HepG2 (cell line): Measurements from ENCODE around the gene LMAN2. TPM values are rescaled to one million over a fixed set of nuclear protein-coding genes. Genes with fewer than 3 reads are reported as not detected.

Experiments used
- MYC ChIP-seq: sonication (generic); formaldehyde crosslinking; IDR thresholded peaks from 2 replicates; pipeline ENCODE4 v1.9.0; 2021; ENCODE audit warnings: missing genetic modification reagents, borderline replicate concordance
- SALL1 ChIP-seq: sonication (generic); formaldehyde crosslinking; IDR thresholded peaks from 2 replicates; pipeline ENCODE4 v1.8.0; 2022; ENCODE audit warnings: mild to moderate bottlenecking, missing genetic modification reagents
- SIX4 ChIP-seq: sonication (generic); formaldehyde crosslinking; IDR thresholded peaks from 2 replicates; pipeline ENCODE4 v1.4.0; 2020; ENCODE audit warnings: missing genetic modification reagents
- SRSF9 ChIP-seq: fragments of 200-400 bp; formaldehyde crosslinking; IDR thresholded peaks from 2 replicates; pipeline ENCODE4 v1.6.1; 2018; ENCODE audit warnings: borderline replicate concordance, mild to moderate bottlenecking, low read depth, low read length; ENCODE audit not compliant: insufficient read depth, poor library complexity, severe bottlenecking
- TBL1XR1 ChIP-seq: fragments of 150-350 bp; IDR thresholded peaks from 2 replicates; pipeline ENCODE4 v1.6.1; 2014; ENCODE audit warnings: borderline replicate concordance, low read length; ENCODE audit not compliant: partially characterized antibody
- TBP ChIP-seq: sonication (generic); formaldehyde crosslinking; IDR thresholded peaks from 2 replicates; pipeline ENCODE4 v1.5.0; 2020; ENCODE audit warnings: missing genetic modification reagents
- ZNF143 ChIP-seq: sonication (generic); formaldehyde crosslinking; IDR thresholded peaks from 2 replicates; pipeline ENCODE4 v1.4.0; 2020; ENCODE audit warnings: missing genetic modification reagents
- ZNF619 ChIP-seq: sonication (generic); formaldehyde crosslinking; IDR thresholded peaks from 2 replicates; pipeline ENCODE4 v1.4.0; 2020; ENCODE audit warnings: mild to moderate bottlenecking, missing genetic modification reagents
- polyA plus RNA-seq, 8 experiments: library from polyadenylated mRNA; depleted of rRNA in 3 of 8; stranded (reverse) in 7 of 8; unstranded in 1 of 8; fragments of >200 nt; fragmentation: Illumina TruSeq in 4 of 8; extraction: Trizol in 4 of 8; gene quantifications; 2 replicates each; pipeline versions ENCODE4 v1.2.1 to v1.2.3, GENCODE V29; 2011 to 2016; ENCODE audit warnings: low read depth in 4 of 8, missing spikeins in 1 of 8, mixed read lengths in 1 of 8; ENCODE audit not compliant: insufficient read depth in 1 of 8
- total RNA-seq, 5 experiments: library from RNA; depleted of rRNA; stranded (reverse); fragments of >200 nt; fragmentation: Illumina TruSeq; extraction: Trizol; gene quantifications; 2 replicates each; pipeline ENCODE4 v1.2.3, GENCODE V29; 2016; ENCODE audit warnings: low read depth in 1 of 5
- TF ChIP-seq, protein P1 (sequence below): IDR thresholded peaks from 2 replicates; pipeline ENCODE4 v1.6.1; 2016; ENCODE audit warnings: missing compliant biosample characterization, missing genetic modification reagents, borderline replicate concordance
- TF ChIP-seq, protein P2 (sequence below): sonication (generic); formaldehyde crosslinking; IDR thresholded peaks from 2 replicates; pipeline ENCODE4 v1.4.0; 2020; ENCODE audit warnings: mild to moderate bottlenecking, missing genetic modification reagents
- TF ChIP-seq, protein P3 (sequence below): sonication (generic); formaldehyde crosslinking; IDR thresholded peaks from 2 replicates; pipeline ENCODE4 v1.5.0; 2020; ENCODE audit warnings: mild to moderate bottlenecking, missing genetic modification reagents
- TF ChIP-seq, protein P4 (sequence below): IDR thresholded peaks from 2 replicates; pipeline ENCODE4 v1.6.1; 2012; ENCODE audit warnings: low read length, improper control_type of control experiment
- TF ChIP-seq, protein P5 (sequence below): sonication (generic); formaldehyde crosslinking; IDR thresholded peaks from 2 replicates; pipeline ENCODE4 v1.4.0; 2020; ENCODE audit warnings: missing genetic modification reagents
- TF ChIP-seq, protein P6 (sequence below): sonication (generic); formaldehyde crosslinking; IDR thresholded peaks from 2 replicates; pipeline ENCODE4 v1.8.1; 2023; ENCODE audit warnings: mild to moderate bottlenecking, missing genetic modification reagents, borderline replicate concordance

LMAN2 gene
- total and polyA plus RNA-seq, 2 of the 13 experiments (the other 11 are each of a cell fraction or from before 2014, with no cell fraction given) = 191 to 197 TPM

DNA sequence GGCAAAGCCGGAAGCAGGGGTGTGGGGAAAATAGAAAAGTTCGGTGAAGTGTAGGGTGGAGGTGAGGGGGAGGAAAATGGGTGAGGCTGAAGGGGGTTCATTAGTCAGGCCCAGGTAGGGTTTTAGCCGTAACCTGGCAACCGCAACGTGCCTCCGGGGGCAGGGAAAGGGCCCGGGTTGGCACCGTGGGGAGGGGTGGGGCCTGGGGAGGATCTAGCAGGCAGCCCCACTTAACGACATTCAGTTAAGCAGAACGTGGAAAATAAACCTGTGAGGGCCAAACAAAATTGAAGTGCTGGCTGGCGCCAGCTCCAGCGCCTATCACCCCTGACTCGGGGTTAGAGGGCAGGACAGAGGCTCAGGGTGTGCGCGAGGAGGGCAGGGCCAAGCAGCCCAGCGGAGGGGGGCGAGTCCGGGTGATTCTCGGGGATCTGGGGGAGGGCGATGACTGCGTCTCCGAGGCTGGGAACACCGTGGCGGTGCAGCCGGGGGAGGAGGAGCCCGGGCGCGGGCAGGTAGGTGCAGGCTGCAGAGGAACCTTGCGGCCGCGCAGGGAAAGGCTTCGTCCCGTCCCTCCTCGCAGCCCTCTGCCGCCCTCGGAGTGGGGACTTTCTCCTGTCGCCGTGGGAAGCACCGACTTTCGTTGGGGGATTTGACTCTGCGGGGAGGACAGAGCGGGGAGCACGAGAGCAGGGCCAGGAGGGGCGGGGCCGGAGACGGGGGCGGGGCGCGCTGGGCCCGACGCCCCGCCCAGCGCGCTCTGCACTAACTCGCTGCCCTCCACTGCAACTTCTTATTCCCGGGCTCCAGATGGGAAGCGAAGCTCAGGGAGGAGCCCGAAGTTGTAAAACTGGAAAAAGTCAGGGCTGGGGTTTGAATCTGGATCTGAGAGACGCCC, 11.4 kb upstream of the LMAN2 start (continued):
- TF ChIP-seq, protein P1, sequence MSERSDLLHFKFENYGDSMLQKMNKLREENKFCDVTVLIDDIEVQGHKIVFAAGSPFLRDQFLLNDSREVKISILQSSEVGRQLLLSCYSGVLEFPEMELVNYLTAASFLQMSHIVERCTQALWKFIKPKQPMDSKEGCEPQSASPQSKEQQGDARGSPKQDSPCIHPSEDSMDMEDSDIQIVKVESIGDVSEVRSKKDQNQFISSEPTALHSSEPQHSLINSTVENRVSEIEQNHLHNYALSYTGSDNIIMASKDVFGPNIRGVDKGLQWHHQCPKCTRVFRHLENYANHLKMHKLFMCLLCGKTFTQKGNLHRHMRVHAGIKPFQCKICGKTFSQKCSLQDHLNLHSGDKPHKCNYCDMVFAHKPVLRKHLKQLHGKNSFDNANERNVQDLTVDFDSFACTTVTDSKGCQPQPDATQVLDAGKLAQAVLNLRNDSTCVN (CRISPR knock-in tag) = no peak
- TF ChIP-seq SRSF9 (no peak), TBP (CRISPR knock-in tag) (no peak), ZNF619 (no peak), TBL1XR1 (no peak), ZNF143 (no peak), SIX4 (CRISPR knock-in tag) (no peak), SALL1 (peak; percentile 66), MYC (CRISPR knock-in tag) (0 out of 2 replicates have a peak, but pooled peaks have one; percentile 26)
- TF ChIP-seq, protein P2, sequence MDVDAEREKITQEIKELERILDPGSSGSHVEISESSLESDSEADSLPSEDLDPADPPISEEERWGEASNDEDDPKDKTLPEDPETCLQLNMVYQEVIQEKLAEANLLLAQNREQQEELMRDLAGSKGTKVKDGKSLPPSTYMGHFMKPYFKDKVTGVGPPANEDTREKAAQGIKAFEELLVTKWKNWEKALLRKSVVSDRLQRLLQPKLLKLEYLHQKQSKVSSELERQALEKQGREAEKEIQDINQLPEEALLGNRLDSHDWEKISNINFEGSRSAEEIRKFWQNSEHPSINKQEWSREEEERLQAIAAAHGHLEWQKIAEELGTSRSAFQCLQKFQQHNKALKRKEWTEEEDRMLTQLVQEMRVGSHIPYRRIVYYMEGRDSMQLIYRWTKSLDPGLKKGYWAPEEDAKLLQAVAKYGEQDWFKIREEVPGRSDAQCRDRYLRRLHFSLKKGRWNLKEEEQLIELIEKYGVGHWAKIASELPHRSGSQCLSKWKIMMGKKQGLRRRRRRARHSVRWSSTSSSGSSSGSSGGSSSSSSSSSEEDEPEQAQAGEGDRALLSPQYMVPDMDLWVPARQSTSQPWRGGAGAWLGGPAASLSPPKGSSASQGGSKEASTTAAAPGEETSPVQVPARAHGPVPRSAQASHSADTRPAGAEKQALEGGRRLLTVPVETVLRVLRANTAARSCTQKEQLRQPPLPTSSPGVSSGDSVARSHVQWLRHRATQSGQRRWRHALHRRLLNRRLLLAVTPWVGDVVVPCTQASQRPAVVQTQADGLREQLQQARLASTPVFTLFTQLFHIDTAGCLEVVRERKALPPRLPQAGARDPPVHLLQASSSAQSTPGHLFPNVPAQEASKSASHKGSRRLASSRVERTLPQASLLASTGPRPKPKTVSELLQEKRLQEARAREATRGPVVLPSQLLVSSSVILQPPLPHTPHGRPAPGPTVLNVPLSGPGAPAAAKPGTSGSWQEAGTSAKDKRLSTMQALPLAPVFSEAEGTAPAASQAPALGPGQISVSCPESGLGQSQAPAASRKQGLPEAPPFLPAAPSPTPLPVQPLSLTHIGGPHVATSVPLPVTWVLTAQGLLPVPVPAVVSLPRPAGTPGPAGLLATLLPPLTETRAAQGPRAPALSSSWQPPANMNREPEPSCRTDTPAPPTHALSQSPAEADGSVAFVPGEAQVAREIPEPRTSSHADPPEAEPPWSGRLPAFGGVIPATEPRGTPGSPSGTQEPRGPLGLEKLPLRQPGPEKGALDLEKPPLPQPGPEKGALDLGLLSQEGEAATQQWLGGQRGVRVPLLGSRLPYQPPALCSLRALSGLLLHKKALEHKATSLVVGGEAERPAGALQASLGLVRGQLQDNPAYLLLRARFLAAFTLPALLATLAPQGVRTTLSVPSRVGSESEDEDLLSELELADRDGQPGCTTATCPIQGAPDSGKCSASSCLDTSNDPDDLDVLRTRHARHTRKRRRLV (CRISPR knock-in tag) = no peak
- TF ChIP-seq, protein P3, sequence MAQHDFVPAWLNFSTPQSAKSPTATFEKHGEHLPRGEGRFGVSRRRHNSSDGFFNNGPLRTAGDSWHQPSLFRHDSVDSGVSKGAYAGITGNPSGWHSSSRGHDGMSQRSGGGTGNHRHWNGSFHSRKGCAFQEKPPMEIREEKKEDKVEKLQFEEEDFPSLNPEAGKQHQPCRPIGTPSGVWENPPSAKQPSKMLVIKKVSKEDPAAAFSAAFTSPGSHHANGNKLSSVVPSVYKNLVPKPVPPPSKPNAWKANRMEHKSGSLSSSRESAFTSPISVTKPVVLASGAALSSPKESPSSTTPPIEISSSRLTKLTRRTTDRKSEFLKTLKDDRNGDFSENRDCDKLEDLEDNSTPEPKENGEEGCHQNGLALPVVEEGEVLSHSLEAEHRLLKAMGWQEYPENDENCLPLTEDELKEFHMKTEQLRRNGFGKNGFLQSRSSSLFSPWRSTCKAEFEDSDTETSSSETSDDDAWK (CRISPR knock-in tag) = no peak
- TF ChIP-seq, protein P4, sequence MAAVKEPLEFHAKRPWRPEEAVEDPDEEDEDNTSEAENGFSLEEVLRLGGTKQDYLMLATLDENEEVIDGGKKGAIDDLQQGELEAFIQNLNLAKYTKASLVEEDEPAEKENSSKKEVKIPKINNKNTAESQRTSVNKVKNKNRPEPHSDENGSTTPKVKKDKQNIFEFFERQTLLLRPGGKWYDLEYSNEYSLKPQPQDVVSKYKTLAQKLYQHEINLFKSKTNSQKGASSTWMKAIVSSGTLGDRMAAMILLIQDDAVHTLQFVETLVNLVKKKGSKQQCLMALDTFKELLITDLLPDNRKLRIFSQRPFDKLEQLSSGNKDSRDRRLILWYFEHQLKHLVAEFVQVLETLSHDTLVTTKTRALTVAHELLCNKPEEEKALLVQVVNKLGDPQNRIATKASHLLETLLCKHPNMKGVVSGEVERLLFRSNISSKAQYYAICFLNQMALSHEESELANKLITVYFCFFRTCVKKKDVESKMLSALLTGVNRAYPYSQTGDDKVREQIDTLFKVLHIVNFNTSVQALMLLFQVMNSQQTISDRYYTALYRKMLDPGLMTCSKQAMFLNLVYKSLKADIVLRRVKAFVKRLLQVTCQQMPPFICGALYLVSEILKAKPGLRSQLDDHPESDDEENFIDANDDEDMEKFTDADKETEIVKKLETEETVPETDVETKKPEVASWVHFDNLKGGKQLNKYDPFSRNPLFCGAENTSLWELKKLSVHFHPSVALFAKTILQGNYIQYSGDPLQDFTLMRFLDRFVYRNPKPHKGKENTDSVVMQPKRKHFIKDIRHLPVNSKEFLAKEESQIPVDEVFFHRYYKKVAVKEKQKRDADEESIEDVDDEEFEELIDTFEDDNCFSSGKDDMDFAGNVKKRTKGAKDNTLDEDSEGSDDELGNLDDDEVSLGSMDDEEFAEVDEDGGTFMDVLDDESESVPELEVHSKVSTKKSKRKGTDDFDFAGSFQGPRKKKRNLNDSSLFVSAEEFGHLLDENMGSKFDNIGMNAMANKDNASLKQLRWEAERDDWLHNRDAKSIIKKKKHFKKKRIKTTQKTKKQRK = no peak
- TF ChIP-seq, protein P5, sequence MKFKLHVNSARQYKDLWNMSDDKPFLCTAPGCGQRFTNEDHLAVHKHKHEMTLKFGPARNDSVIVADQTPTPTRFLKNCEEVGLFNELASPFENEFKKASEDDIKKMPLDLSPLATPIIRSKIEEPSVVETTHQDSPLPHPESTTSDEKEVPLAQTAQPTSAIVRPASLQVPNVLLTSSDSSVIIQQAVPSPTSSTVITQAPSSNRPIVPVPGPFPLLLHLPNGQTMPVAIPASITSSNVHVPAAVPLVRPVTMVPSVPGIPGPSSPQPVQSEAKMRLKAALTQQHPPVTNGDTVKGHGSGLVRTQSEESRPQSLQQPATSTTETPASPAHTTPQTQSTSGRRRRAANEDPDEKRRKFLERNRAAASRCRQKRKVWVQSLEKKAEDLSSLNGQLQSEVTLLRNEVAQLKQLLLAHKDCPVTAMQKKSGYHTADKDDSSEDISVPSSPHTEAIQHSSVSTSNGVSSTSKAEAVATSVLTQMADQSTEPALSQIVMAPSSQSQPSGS (CRISPR knock-in tag) = no peak
- TF ChIP-seq, protein P6, sequence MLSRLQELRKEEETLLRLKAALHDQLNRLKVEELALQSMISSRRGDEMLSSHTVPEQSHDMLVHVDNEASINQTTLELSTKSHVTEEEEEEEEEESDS (CRISPR knock-in tag) = no peak
